ENCODE measurements around the gene ESYT2.

The ESYT2 gene

GRCh38 chr7:158804335-158804734, 25.0 kb downstream of the ESYT2 start:
- no peak for DNase-seq (ENCODE audit: low read depth in 2 of 2, low spot score in 1 of 2)

GRCh38 chr7:158803367-158803969, 25.8 kb downstream of the ESYT2 start:
- DNase-seq (ENCODE audit: low read depth in 2 of 2, low spot score in 1 of 2), result no peak

GRCh38 chr7:158802535-158803366, 26.6 kb downstream of the ESYT2 start:
- DNase-seq (ENCODE audit: low read depth in 2 of 2, low spot score in 1 of 2), result no peak

GRCh38 chr7:158798741-158799140, 30.6 kb downstream of the ESYT2 start:
- no peak for DNase-seq (ENCODE audit: low read depth in 2 of 2, low spot score in 1 of 2)

GRCh38 chr7:158796667-158797066, 32.6 kb downstream of the ESYT2 start:
- no peak for DNase-seq (ENCODE audit: low read depth in 2 of 2, low spot score in 1 of 2)

- DNase-seq (ENCODE audit: low read depth in 2 of 2, low spot score in 1 of 2), result no peak
These were observed 34.0 kb downstream of the ESYT2 start for GRCh38 chr7:158795272-158795671.

- no peak for DNase-seq (ENCODE audit: low read depth in 2 of 2, low spot score in 1 of 2)
These were observed 38.2 kb downstream of the ESYT2 start for GRCh38 chr7:158791107-158791506.

GRCh38 chr7:158789842-158790241, 39.5 kb downstream of the ESYT2 start:
- no peak for DNase-seq (ENCODE audit: low read depth in 2 of 2, low spot score in 1 of 2)

GRCh38 chr7:158786898-158787297, 42.4 kb downstream of the ESYT2 start:
- DNase-seq (ENCODE audit: low read depth in 2 of 2, low spot score in 1 of 2), result no peak

GRCh38 chr7:158784270-158784669, 45.0 kb downstream of the ESYT2 start:
- no peak for DNase-seq (ENCODE audit: low read depth in 2 of 2, low spot score in 1 of 2)

- DNase-seq (ENCODE audit: low read depth in 2 of 2, low spot score in 1 of 2), result no peak
These were observed 45.7 kb downstream of the ESYT2 start for GRCh38 chr7:158783595-158783994.

GRCh38 chr7:158782761-158783401, 46.4 kb downstream of the ESYT2 start:
- no peak for DNase-seq (ENCODE audit: low read depth in 2 of 2, low spot score in 1 of 2)

- DNase-seq (ENCODE audit: low read depth in 2 of 2, low spot score in 1 of 2), result no peak
These were observed 47.2 kb downstream of the ESYT2 start for GRCh38 chr7:158781974-158782664.

GRCh38 chr7:158781217-158781973, 47.9 kb downstream of the ESYT2 start:
- no peak for DNase-seq (ENCODE audit: low read depth in 2 of 2, low spot score in 1 of 2)

GRCh38 chr7:158779061-158780000, 50.0 kb downstream of the ESYT2 start:
- no peak for DNase-seq (ENCODE audit: low read depth in 2 of 2, low spot score in 1 of 2)

- no peak for DNase-seq (ENCODE audit: low read depth in 2 of 2, low spot score in 1 of 2)
These were observed 50.8 kb downstream of the ESYT2 start for GRCh38 chr7:158778471-158778870.

- DNase-seq (ENCODE audit: low read depth in 2 of 2, low spot score in 1 of 2), result no peak
These were observed 51.5 kb downstream of the ESYT2 start for GRCh38 chr7:158777793-158778192.

- DNase-seq (ENCODE audit: low read depth in 2 of 2, low spot score in 1 of 2), result no peak
These were observed 52.8 kb downstream of the ESYT2 start for GRCh38 chr7:158776474-158776873.

- DNase-seq (ENCODE audit: low read depth in 2 of 2, low spot score in 1 of 2), result no peak
These were observed 54.4 kb downstream of the ESYT2 start for GRCh38 chr7:158774952-158775351.

GRCh38 chr7:158772916-158773315, 56.4 kb downstream of the ESYT2 start:
- no peak for DNase-seq (ENCODE audit: low read depth in 2 of 2, low spot score in 1 of 2)

All from stimulated activated CD8-positive, alpha-beta memory T cell treated with anti-CD3 and anti-CD28 coated beads, Interleukin-4, amount 100 ng/mL, for 4 hours (primary cell).